Natural killer cell (primary cell): ENCODE measurements around the gene PRAMEF1. TPM values are rescaled to one million over a fixed set of nuclear protein-coding genes. Genes with fewer than 3 reads are reported as not detected.

Experiments
- ATAC-seq, 3 donors: fragments of 150-1000 bp in 2 of 3; fragments of 200-7000 bp in 1 of 3; cut with Tn5 transposase; 1 replicate in 1 of 3; 2 replicates in 2 of 3; pipeline ENCODE4 v1.10.0; 2021; ENCODE audit warnings: mild to moderate bottlenecking in 2 of 3, moderate library complexity in 2 of 3
- DNase-seq, 2 donors: peaks; one replicate each; pipeline versions ENCODE4 v3.0.0 to v3.0.0-alpha.2; 2013 to 2021; ENCODE audit warnings: mixed read lengths in 1 of 2
- H3K27ac ChIP-seq: one replicate; pipeline ENCODE4 v1.5.1; 2013; ENCODE audit warnings: mild to moderate bottlenecking, low read length
- H3K27me3 ChIP-seq: one replicate; pipeline ENCODE4 v1.6.1; 2013; ENCODE audit warnings: low read length; ENCODE audit not compliant: control insufficient read depth, insufficient read depth
- H3K36me3 ChIP-seq: one replicate; pipeline ENCODE4 v1.6.1; 2013; ENCODE audit warnings: low read length; ENCODE audit not compliant: control insufficient read depth, insufficient read depth
- H3K4me1 ChIP-seq: one replicate; pipeline ENCODE4 v1.6.1; 2013; ENCODE audit warnings: low read length; ENCODE audit not compliant: control insufficient read depth, insufficient read depth
- H3K4me3 ChIP-seq: one replicate; pipeline ENCODE4 v1.5.1; 2013; ENCODE audit warnings: low read length
- H3K9me3 ChIP-seq: one replicate; pipeline ENCODE4 v1.6.1; 2013; ENCODE audit warnings: low read length; ENCODE audit not compliant: control insufficient read depth, insufficient read depth
- H3K27ac Mint-ChIP-seq, 2 donors: one replicate each; pipeline ENCODE4 v1.8.0; 2022; ENCODE audit warnings: mild to moderate bottlenecking in 2 of 2, mixed read lengths in 2 of 2, moderate library complexity in 1 of 2
- H3K27me3 Mint-ChIP-seq, 2 donors: one replicate each; pipeline ENCODE4 v1.8.0; 2022; ENCODE audit warnings: low read depth in 2 of 2, mixed read lengths in 2 of 2
- H3K36me3 Mint-ChIP-seq: one replicate; pipeline ENCODE4 v1.8.0; 2022; ENCODE audit warnings: mixed read lengths
- H3K4me1 Mint-ChIP-seq, 2 donors: one replicate each; pipeline ENCODE4 v1.8.0; 2022; ENCODE audit warnings: mixed read lengths in 2 of 2
- H3K4me3 Mint-ChIP-seq: one replicate; pipeline ENCODE4 v1.8.0; 2022; ENCODE audit warnings: mild to moderate bottlenecking, moderate library complexity, mixed read lengths
- H3K9me3 Mint-ChIP-seq, 2 donors: one replicate each; pipeline ENCODE4 v1.8.0; 2022; ENCODE audit warnings: mixed read lengths in 2 of 2
- WGBS: methylation state at CpG from one replicate; pipeline ENCODE4 v1.1.7; 2013; ENCODE audit warnings: missing lambda C conversion rate; ENCODE audit not compliant: insufficient coverage; 5-methylcytosine and 5-hydroxymethylcytosine counted together
- intact Hi-C: fragments of 100-400 bp; cut with micrococcal nuclease; formaldehyde crosslinking; loops from one replicate; pipeline ENCODE4 v1.14.2; 2022
- total RNA-seq, 4 donors: library from RNA; stranded (reverse); fragments of 120-200 nt in 1 of 4; gene quantifications; one replicate each; pipeline versions ENCODE4 v1.2.3 to v1.2.4, GENCODE V29; 2013 to 2022
- TF ChIP-seq, protein P1 (sequence below): fragments of 200-600 bp; IDR thresholded peaks from one replicate; pipeline ENCODE4 v1.8.0; 2022; ENCODE audit warnings: antibody characterized with exemption

Gene PRAMEF1
- total RNA-seq, 3 donors from 2014 or later (not counting 1 experiment from before 2014, with no cell fraction given): not detected

DNA sequence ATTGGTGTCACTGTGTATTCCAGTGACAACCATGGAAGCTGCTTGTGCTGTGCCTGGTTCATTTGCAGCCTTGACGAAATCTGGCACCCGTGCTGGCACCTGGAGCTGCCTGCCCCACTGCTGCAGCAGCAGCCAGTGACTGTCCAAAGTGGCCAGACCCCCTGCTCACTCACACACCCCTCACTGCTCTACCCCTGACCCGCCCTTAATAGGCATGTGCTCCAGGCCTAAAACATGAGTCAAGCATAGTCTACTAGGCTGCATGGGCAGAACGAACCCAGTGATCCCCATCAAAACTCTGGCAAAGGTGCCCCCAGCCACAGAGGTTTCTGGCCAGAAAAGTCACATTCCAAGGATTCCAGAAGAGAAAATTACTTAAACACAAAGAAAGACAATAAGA lies 7.7 kb downstream of the PRAMEF1 start:
- Mint-ChIP-seq H3K27ac (no peak overlapping the region), H3K36me3 (no peaks in the 10 kb centered on the region), H3K9me3 (no peaks in the 10 kb centered on the region), H3K4me1 (no peaks in the 10 kb centered on the region), H3K4me3 (no peak overlapping the region), H3K27me3 (peaks cover 0 to 10% of the 10 kb centered on the region in 2 donors)
- TF ChIP-seq, protein P1, sequence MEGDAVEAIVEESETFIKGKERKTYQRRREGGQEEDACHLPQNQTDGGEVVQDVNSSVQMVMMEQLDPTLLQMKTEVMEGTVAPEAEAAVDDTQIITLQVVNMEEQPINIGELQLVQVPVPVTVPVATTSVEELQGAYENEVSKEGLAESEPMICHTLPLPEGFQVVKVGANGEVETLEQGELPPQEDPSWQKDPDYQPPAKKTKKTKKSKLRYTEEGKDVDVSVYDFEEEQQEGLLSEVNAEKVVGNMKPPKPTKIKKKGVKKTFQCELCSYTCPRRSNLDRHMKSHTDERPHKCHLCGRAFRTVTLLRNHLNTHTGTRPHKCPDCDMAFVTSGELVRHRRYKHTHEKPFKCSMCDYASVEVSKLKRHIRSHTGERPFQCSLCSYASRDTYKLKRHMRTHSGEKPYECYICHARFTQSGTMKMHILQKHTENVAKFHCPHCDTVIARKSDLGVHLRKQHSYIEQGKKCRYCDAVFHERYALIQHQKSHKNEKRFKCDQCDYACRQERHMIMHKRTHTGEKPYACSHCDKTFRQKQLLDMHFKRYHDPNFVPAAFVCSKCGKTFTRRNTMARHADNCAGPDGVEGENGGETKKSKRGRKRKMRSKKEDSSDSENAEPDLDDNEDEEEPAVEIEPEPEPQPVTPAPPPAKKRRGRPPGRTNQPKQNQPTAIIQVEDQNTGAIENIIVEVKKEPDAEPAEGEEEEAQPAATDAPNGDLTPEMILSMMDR: no peak
- Histone ChIP-seq H3K27me3 (no peaks in the 10 kb centered on the region), H3K4me3 (no peak overlapping the region), H3K9me3 (no peaks in the 10 kb centered on the region), H3K4me1 (no peaks in the 10 kb centered on the region), H3K36me3 (no peaks in the 10 kb centered on the region), H3K27ac (no peak overlapping the region)
- 62% methylated on average over 4 of the region's 4 CpGs for WGBS
- intact Hi-C loops: no loop called here
- ATAC-seq: no peak
- DNase-seq: no peak

DNA sequence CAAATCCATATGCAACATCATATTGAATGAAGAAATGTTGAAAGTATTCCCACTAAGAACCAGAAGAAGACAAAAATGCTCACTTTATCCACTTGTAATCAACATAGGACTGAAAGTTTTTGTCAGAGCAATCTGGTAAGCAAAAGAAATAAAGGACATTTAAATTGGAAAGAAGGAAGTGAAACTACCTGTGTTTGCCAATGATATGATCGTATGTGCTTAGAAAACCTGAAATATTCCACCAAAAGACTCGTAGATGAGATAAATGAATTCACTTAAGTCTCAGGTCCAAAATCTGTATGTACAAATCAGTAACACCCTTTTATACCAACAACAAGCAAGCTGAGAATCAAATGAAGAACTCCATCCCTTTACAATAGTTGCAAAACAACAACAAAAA lies 8.5 kb downstream of the PRAMEF1 start:
- no peak for ATAC-seq
- 67% methylated on average over 1 of the region's 2 CpGs for WGBS
- Mint-ChIP-seq H3K4me3 (no peak overlapping the region), H3K27ac (no peak overlapping the region), H3K36me3 (peaks cover 3% of the 10 kb centered on the region), H3K27me3 (peaks cover 3 to 12% of the 10 kb centered on the region in 2 donors), H3K9me3 (peaks cover 1% of the 10 kb centered on the region in 2 donors), H3K4me1 (no peaks in the 10 kb centered on the region)
- H3K4me3 ChIP-seq: no peak overlapping the region
- TF ChIP-seq, protein P1: no peak
- intact Hi-C loops: no loop called here
- no peaks in the 10 kb centered on the region for H3K27me3 ChIP-seq
- no peak for DNase-seq
- H3K36me3 ChIP-seq: no peaks in the 10 kb centered on the region
- no peaks in the 10 kb centered on the region for H3K9me3 ChIP-seq
- H3K4me1 ChIP-seq: no peaks in the 10 kb centered on the region
- no peak overlapping the region for H3K27ac ChIP-seq

GRCh38 chr1:12809933-12810332 lies 18.7 kb downstream of the PRAMEF1 start:
- WGBS: 89% methylated on average over 1 of the region's 1 CpG
- intact Hi-C loops: no loop called here
- H3K9me3 ChIP-seq: no peaks in the 10 kb centered on the region
- H3K36me3 Mint-ChIP-seq: peaks cover 4% of the 10 kb centered on the region
- no peak overlapping the region for H3K4me3 Mint-ChIP-seq
- H3K36me3 ChIP-seq: no peaks in the 10 kb centered on the region
- no peak overlapping the region for H3K27ac ChIP-seq
- no peaks in the 10 kb centered on the region for H3K4me1 Mint-ChIP-seq
- H3K27me3 Mint-ChIP-seq: peaks cover 15 to 21% of the 10 kb centered on the region in 2 donors
- TF ChIP-seq, protein P1: no peak
- DNase-seq (no peak), ATAC-seq (no peak)
- H3K4me3 ChIP-seq: no peak overlapping the region
- H3K27ac Mint-ChIP-seq: no peak overlapping the region
- H3K4me1 ChIP-seq: no peaks in the 10 kb centered on the region
- H3K9me3 Mint-ChIP-seq: peaks cover 4% of the 10 kb centered on the region in 2 donors
- H3K27me3 ChIP-seq: no peaks in the 10 kb centered on the region

- Histone ChIP-seq H3K27ac (no peak overlapping the region), H3K27me3 (no peaks in the 10 kb centered on the region), H3K36me3 (no peaks in the 10 kb centered on the region), H3K4me1 (no peaks in the 10 kb centered on the region), H3K9me3 (no peaks in the 10 kb centered on the region), H3K4me3 (no peak overlapping the region)
- TF ChIP-seq, protein P1: no peak
- Mint-ChIP-seq H3K36me3 (no peaks in the 10 kb centered on the region), H3K4me3 (no peak overlapping the region), H3K9me3 (peaks cover 0 to 2% of the 10 kb centered on the region in 2 donors), H3K4me1 (no peaks in the 10 kb centered on the region), H3K27ac (no peak overlapping the region), H3K27me3 (peaks cover 12 to 14% of the 10 kb centered on the region in 2 donors)
- ATAC-seq (no peak), DNase-seq (no peak)
- intact Hi-C loops: no loop called here
- WGBS: 81% methylated on average over 5 of the region's 5 CpGs
Measured at GRCh38 chr1:12810691-12811408, 19.7 kb downstream of the PRAMEF1 start.
